Neural progenitor cell (in vitro differentiated cells): ENCODE results near the gene DEK. TPM values are rescaled to one million over a fixed set of nuclear protein-coding genes. Genes with fewer than 3 reads are reported as not detected.
A peak's percentile ranks its signal among the peaks of the same experiment; 100 is the strongest.
"Not testable (repeated sequence)": the region's sequence is repeated elsewhere in the genome, so short reads cannot be mapped to it uniquely, and the experiment has no call there.

Experiments
- DNase-seq: peaks from one replicate; pipeline ENCODE4 v3.0.0-alpha.2; 2016; ENCODE audit warnings: low spot score
- H2AFZ ChIP-seq: fragments of 200-600 bp; sonication (generic); replicated peaks from 2 replicates; pipeline ENCODE4 v1.6.1; 2016; ENCODE audit warnings: antibody characterized with exemption
- H3F3A ChIP-seq: fragments of 200-600 bp; sonication (generic); 2 replicates; pipeline ENCODE4 v1.6.1; 2016; ENCODE audit warnings: antibody characterized with exemption, low read depth
- H3K27ac ChIP-seq: fragments of 200-600 bp; sonication (generic); 2 replicates; pipeline ENCODE4 v1.5.1; 2016; ENCODE audit warnings: mild to moderate bottlenecking
- H3K27me3 ChIP-seq: fragments of 200-600 bp; sonication (generic); 2 replicates; pipeline ENCODE4 v1.6.1; 2016; ENCODE audit warnings: mild to moderate bottlenecking, moderate library complexity
- H3K36me3 ChIP-seq: fragments of 200-600 bp; sonication (generic); 2 replicates; pipeline ENCODE4 v1.5.1; 2016
- H3K4me1 ChIP-seq: fragments of 200-600 bp; sonication (generic); 2 replicates; pipeline ENCODE4 v1.6.1; 2016; ENCODE audit warnings: mixed run types
- H3K4me2 ChIP-seq: fragments of 200-600 bp; sonication (generic); 2 replicates; pipeline ENCODE4 v1.6.1; 2016
- H3K4me3 ChIP-seq: fragments of 200-600 bp; sonication (generic); 2 replicates; pipeline ENCODE4 v1.5.1; 2016
- H3K79me2 ChIP-seq: fragments of 200-600 bp; sonication (generic); 2 replicates; pipeline ENCODE4 v1.6.1; 2016; ENCODE audit warnings: low read depth
- H3K9ac ChIP-seq: fragments of 200-600 bp; sonication (generic); 2 replicates; pipeline ENCODE4 v1.6.1; 2016
- H3K9me3 ChIP-seq: fragments of 200-600 bp; sonication (generic); 2 replicates; pipeline ENCODE4 v1.5.1; 2016; ENCODE audit warnings: low read depth
- H4K20me1 ChIP-seq: fragments of 200-600 bp; sonication (generic); 2 replicates; pipeline ENCODE4 v1.6.1; 2016; ENCODE audit warnings: low read depth
- H3K27ac Mint-ChIP-seq: 3 replicates; pipeline ENCODE4 v1.8.0; 2021; ENCODE audit warnings: mixed read lengths
- H3K27me3 Mint-ChIP-seq: 2 replicates; pipeline ENCODE4 v1.8.0; 2022; ENCODE audit warnings: low read depth, mild to moderate bottlenecking, inconsistent platforms, moderate library complexity, mixed read lengths; ENCODE audit not compliant: insufficient read depth
- H3K36me3 Mint-ChIP-seq: 3 replicates; pipeline ENCODE4 v1.8.0; 2021; ENCODE audit warnings: mixed read lengths
- H3K4me1 Mint-ChIP-seq: 3 replicates; pipeline ENCODE4 v1.8.0; 2021; ENCODE audit warnings: mixed read lengths
- H3K4me3 Mint-ChIP-seq: 3 replicates; pipeline ENCODE4 v1.8.0; 2021; ENCODE audit warnings: mild to moderate bottlenecking, moderate library complexity, mixed read lengths
- H3K9me3 Mint-ChIP-seq: 3 replicates; pipeline ENCODE4 v1.8.0; 2020; ENCODE audit warnings: mixed read lengths
- EZH2 ChIP-seq: fragments of 200-600 bp; sonication (generic); IDR thresholded peaks from 2 replicates; pipeline ENCODE4 v1.6.1; 2017; ENCODE audit warnings: antibody characterized with exemption, mild to moderate bottlenecking, moderate library complexity
- EZH2phosphoT487 ChIP-seq: fragments of 200-600 bp; sonication (generic); IDR thresholded peaks from 2 replicates; pipeline ENCODE4 v1.6.1; 2017; ENCODE audit warnings: antibody characterized with exemption
- total RNA-seq: library from RNA; depleted of rRNA; stranded (reverse); fragments of >200 nt; gene quantifications from 2 replicates; pipeline ENCODE4 v1.2.3, GENCODE V29; 2015; ENCODE audit warnings: low replicate concordance
- TF ChIP-seq, protein P1 (sequence below): fragments of 200-600 bp; sonication (generic); IDR thresholded peaks from 2 replicates; pipeline ENCODE4 v1.5.1; 2017; ENCODE audit warnings: antibody characterized with exemption, mild to moderate bottlenecking

The DEK gene, protein sequence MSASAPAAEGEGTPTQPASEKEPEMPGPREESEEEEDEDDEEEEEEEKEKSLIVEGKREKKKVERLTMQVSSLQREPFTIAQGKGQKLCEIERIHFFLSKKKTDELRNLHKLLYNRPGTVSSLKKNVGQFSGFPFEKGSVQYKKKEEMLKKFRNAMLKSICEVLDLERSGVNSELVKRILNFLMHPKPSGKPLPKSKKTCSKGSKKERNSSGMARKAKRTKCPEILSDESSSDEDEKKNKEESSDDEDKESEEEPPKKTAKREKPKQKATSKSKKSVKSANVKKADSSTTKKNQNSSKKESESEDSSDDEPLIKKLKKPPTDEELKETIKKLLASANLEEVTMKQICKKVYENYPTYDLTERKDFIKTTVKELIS
- total RNA-seq = 334 and 501 TPM in 2 replicates

DNA sequence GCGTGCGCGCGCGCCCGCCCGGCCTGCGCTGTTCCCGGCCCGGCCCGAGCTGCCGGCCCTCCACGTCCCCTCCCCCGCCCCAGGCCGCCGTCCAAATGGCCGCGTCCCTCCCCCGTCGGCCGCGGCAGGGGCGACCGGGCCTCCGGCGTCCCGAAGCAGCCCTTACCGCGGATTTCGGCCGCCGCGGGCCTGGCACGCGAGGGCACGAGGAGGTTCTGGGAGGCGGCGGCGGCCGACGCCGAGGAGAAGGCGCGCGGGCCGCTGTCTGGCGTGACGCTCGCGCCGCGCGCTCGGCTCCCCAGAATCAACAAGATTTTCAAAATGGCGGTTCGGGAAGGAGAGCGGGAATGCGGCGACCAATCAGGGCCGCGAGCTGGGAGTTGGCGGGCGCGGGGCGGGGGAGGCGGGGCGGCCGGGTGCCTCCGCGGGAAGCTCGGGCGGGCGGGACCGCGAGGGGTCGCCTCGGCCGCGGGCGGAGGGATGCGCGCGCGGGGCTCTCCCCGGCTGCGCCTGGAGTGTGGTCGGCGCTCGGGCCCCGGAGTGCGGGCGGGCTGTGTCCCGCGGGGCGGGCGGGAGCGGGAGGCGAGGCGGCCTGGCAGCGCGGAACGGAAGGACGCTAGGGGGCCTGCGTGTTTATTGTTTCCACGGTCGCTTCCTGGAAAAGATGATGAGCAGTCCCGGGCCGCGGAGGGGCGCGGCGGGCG lies at the start of gene DEK:
Gene DEK, minus strand, starts transcription at position 312 of the 704 bp plus-strand sequence. CDS start 543 bp downstream, outside the sequence.
- Mint-ChIP-seq H3K27ac (peak within 1 kb of the TSS; percentile 96), H3K36me3 (peaks cover 32% of the 10 kb centered on the region), H3K4me1 (peaks cover 26% of the 10 kb centered on the region), H3K4me3 (peak within 1 kb of the TSS; percentile 96), H3K9me3 (peaks cover 2% of the 10 kb centered on the region), H3K27me3 (peaks cover 7% of the 10 kb centered on the region)
- Histone ChIP-seq H3K4me1 (peaks cover 28% of the 10 kb centered on the region), H3K9ac (peak within 1 kb of the TSS; percentile 98), H3K9me3 (no peaks in the 10 kb centered on the region), H3K4me2 (peak within 1 kb of the TSS; percentile 91), H3K27me3 (no peaks in the 10 kb centered on the region), H3K4me3 (peak within 1 kb of the TSS; percentile 97), H3K27ac (peak within 1 kb of the TSS; percentile 98), H3F3A (peaks cover 27% of the 10 kb centered on the region), H4K20me1 (peaks cover 43% of the 10 kb centered on the region), H3K36me3 (peaks cover 6% of the 10 kb centered on the region), H3K79me2 (peaks cover 60% of the 10 kb centered on the region), H2AFZ (peak within 1 kb of the TSS; percentile 97)
- peak; percentile 95 for DNase-seq
- TF ChIP-seq, protein P1, sequence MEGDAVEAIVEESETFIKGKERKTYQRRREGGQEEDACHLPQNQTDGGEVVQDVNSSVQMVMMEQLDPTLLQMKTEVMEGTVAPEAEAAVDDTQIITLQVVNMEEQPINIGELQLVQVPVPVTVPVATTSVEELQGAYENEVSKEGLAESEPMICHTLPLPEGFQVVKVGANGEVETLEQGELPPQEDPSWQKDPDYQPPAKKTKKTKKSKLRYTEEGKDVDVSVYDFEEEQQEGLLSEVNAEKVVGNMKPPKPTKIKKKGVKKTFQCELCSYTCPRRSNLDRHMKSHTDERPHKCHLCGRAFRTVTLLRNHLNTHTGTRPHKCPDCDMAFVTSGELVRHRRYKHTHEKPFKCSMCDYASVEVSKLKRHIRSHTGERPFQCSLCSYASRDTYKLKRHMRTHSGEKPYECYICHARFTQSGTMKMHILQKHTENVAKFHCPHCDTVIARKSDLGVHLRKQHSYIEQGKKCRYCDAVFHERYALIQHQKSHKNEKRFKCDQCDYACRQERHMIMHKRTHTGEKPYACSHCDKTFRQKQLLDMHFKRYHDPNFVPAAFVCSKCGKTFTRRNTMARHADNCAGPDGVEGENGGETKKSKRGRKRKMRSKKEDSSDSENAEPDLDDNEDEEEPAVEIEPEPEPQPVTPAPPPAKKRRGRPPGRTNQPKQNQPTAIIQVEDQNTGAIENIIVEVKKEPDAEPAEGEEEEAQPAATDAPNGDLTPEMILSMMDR = peak; percentile 48
- no peak for TF ChIP-seq EZH2
- no peak for TF ChIP-seq EZH2phosphoT487

DNA sequence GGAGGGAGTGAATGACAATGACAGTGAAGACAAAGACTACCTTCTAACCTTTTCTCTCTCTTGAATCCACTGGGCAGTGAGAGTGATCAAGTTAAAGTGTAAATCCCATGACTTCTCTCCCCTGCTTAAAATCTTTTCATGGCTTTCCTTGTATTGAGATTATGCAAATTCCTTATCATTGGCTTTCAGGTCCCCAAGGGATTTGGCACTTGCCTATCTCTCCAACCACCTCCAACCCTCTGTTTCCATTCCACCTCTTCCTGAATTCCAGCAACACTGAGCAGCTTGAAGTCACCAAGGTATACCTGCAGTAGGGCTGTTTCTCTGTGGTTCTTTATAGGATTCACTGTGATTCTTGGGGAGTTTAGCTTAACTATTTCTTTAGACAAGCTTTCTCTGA lies 48.0 kb upstream of the DEK start:
- TF ChIP-seq, protein P1 = no peak
- TF ChIP-seq EZH2 = no peak
- no peak for TF ChIP-seq EZH2phosphoT487
- Histone ChIP-seq H4K20me1 (no peaks in the 10 kb centered on the region), H3K27ac (no peak overlapping the region), H3K4me3 (no peak overlapping the region), H3K27me3 (no peaks in the 10 kb centered on the region), H3K9ac (no peak overlapping the region), H3K4me1 (no peaks in the 10 kb centered on the region), H2AFZ (no peak overlapping the region), H3K79me2 (no peaks in the 10 kb centered on the region), H3F3A (no peaks in the 10 kb centered on the region), H3K36me3 (no peaks in the 10 kb centered on the region), H3K9me3 (peaks cover 4% of the 10 kb centered on the region), H3K4me2 (no peak overlapping the region)
- H3K27ac Mint-ChIP-seq = no peak overlapping the region
- peaks cover 4% of the 10 kb centered on the region for H3K27me3 Mint-ChIP-seq
- H3K9me3 Mint-ChIP-seq = peaks cover 2% of the 10 kb centered on the region
- H3K4me3 Mint-ChIP-seq = no peak overlapping the region
- H3K4me1 Mint-ChIP-seq = peaks cover 7% of the 10 kb centered on the region
- H3K36me3 Mint-ChIP-seq = no peaks in the 10 kb centered on the region
- DNase-seq = no peak

DNA sequence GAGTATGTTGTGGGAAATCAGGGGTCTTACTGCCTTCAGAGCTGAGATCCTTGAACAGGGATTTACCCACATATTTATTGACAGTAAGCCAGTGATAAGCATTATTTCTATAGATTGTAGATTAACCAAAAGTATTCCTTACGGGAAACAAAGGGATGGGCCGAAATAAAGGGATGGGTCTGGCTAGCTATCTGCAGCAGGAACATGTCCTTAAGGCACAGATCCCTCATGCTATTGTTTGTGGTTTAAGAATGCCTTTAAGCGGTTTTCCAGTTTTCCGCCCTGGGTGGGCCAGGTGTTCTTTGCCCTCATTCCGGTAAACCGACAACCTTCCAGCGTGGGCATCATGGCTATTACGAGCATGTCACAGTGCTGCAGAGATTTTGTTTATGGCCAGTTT lies 45.7 kb upstream of the DEK start:
- DNase-seq = not testable (repeated sequence)

DNA sequence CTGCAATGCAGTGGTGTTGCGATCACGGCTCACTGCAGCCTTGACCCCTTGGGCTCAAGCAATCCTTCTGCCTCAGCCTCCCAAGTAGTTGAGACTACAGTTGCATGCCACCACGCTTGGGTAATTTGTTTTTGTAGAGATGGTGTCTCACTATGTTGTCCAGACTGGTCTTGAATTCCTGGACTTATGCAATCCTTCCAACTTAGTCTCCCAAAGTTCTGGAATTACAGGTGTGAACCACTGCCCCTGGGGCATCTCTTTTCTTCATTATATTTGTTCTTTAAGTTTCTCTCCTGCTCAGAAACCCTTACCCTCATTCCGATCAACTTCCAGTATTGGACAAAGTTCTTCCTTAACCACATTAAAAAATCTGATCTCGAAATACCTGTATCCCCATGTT lies 44.7 kb upstream of the DEK start:
- no peak for DNase-seq
- peaks cover 2% of the 10 kb centered on the region for H3K9me3 Mint-ChIP-seq
- Histone ChIP-seq H3K4me3 (no peak overlapping the region), H3K4me2 (no peak overlapping the region), H2AFZ (no peak overlapping the region), H3F3A (no peaks in the 10 kb centered on the region), H3K9me3 (peaks cover 4% of the 10 kb centered on the region), H3K79me2 (no peaks in the 10 kb centered on the region), H3K4me1 (no peaks in the 10 kb centered on the region), H3K27me3 (no peaks in the 10 kb centered on the region), H3K36me3 (no peaks in the 10 kb centered on the region), H3K9ac (no peak overlapping the region), H3K27ac (no peak overlapping the region), H4K20me1 (no peaks in the 10 kb centered on the region)
- TF ChIP-seq EZH2phosphoT487 (no peak), EZH2 (no peak)
- TF ChIP-seq, protein P1 = no peak
- H3K27ac Mint-ChIP-seq = no peak overlapping the region
- H3K4me3 Mint-ChIP-seq = no peak overlapping the region
- H3K4me1 Mint-ChIP-seq = peaks cover 7% of the 10 kb centered on the region
- no peaks in the 10 kb centered on the region for H3K36me3 Mint-ChIP-seq
- no peaks in the 10 kb centered on the region for H3K27me3 Mint-ChIP-seq

More for the DNA sequence above, 45.7 kb upstream of the DEK start:
- H3K4me1 ChIP-seq, H3F3A ChIP-seq, H3K4me1 Mint-ChIP-seq, H4K20me1 ChIP-seq, H3K27ac Mint-ChIP-seq, H3K9ac ChIP-seq, H3K27me3 ChIP-seq, H3K36me3 ChIP-seq, H3K4me3 ChIP-seq, H3K36me3 Mint-ChIP-seq, H3K4me2 ChIP-seq, H3K9me3 ChIP-seq, H2AFZ ChIP-seq, H3K79me2 ChIP-seq, H3K9me3 Mint-ChIP-seq, H3K4me3 Mint-ChIP-seq, H3K27me3 Mint-ChIP-seq, H3K27ac ChIP-seq: not testable (repeated sequence)
